Muscle of arm (tissue), 12 donors: ENCODE results near the gene SNAI1. TPM values are rescaled to one million over a fixed set of nuclear protein-coding genes. Genes with fewer than 3 reads are reported as not detected.
"Not testable (repeated sequence)": the region's sequence is repeated elsewhere in the genome, so short reads cannot be mapped to it uniquely, and the experiment has no call there.

Source experiments
- DNase-seq: peaks from one replicate; pipeline ENCODE4 v3.0.0-alpha.2; 2013
- polyA plus RNA-seq, 12 donors: library from polyadenylated mRNA; unstranded; fragments of 120-200 nt; gene quantifications; one replicate each; pipeline ENCODE4 v1.2.1, GENCODE V29; 2013; ENCODE audit not compliant: insufficient read length in 12 of 12

Gene SNAI1
- polyA plus RNA-seq, 12 donors = 6.4 to 14.5 (median 8.7) TPM; not detected in 1

GRCh38 chr20:50011597-50011996 lies 28.8 kb downstream of the SNAI1 start:
- not testable (repeated sequence) for DNase-seq

DNA sequence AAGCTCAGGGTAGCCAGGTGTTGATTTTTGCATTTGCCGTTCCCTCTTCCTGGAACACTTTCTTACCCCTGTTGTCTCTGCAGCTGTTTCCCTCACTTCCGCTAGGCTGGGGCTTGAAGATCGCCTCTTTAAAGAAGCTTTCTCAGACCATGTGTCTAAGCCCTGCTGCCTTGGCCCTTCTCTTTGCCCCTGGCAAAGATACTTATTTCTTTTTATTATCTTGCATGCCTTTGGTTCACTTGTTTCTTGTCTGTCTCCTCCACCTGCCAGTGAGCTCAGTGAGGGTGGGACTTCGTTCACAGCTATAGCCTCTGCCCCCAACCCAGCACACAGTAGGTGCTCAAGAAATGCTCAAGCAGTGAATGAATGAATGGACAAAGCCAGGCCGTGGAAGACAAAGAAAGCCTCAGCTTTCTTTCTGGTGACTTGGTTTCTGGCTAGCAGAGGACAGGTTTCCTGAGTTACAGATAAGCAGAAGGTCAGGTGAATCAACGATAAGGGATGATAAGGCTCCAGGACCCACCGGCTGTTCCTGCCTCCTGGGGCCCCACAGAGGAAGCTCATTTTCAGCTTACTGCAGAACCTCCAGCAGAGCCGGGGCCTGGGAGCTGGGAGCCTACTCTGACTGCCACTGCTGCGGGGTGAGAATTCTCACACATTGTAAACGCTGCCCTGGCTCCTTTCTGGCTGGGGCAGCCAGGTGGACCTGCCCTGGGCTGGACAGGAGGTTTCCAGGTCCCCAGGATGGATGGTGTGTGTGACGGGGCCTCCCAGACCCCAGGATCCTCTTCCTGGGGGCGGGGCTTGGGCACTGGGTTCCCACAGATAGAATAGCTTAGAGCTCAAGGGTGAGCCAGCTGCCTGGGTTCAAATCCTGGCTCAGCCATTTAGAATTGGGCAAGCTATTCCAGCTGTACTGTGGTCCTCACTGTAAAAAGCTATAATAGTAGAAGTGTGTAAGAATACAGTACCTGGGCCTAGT lies 29.8 kb downstream of the SNAI1 start:
- DNase-seq = no peak

- DNase-seq = no peak
Observed at GRCh38 chr20:50013976-50014375, 31.2 kb downstream of the SNAI1 start.

DNA sequence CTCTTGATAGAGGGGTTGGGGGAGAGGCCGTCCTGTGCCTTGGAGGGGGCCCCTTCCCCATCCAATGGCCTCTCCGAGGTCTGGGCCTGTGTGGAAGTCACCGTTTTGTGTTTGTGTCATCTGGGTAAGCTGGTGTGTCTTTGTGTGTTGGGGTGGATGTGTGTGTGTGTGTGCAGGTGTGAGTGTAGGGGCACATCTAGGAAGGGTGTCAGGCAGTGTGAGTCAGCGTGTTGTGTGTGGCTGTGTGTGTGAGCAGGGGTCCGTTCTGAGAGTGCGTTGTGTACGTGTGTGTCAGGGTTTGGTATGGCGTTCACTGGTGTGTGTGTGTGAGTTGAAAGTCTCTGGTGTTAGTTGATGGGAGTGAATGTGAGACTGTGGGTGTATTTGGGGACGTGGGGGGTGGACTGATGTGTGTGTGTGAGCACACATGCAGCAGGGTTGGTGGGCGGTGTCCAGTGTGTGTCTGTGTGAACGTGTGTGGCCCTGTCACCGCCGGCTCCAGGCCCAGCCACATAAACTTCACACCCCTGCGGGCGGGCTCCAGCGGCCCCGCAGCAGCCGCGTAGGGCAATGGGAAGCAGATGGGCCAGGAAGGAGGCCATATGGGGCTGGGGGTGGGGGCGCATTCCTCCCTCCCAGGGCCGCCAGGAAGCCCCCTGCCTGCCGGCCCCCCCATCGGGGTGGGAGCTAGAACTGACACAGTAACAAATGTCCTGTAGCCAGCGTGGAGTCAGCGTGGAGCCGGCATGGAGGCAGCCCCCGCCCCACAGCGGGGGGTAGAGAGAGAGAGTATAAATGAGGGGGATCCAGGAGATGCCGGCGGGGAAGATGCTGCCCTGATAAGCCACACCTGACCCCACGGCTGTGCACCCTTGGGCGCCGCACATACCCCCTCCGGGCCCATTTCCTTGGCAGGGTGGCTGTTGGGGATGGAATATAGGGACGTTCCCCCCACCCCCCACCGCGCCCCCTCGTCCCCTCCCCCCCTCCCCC lies 32.1 kb downstream of the SNAI1 start:
- DNase-seq = no peak

DNA sequence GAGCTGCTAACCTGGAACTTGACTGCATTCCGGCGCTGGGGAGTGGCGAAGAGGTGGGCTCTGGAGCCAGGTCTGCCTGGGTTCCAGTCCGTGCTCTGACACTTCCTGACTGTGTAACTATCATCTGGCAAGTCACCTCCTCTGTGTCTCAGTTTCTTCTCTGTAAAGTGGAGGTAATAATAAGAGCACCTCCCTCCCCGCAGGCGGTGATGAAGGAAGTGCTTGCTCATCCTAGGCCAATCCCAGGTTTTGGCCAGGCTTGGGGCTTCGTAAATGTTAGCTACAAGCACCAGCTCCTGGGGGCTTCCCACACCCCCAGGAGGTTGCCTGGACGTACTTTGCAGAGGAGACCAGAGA lies 32.8 kb downstream of the SNAI1 start:
- no peak for DNase-seq

- DNase-seq = no peak
Observed at GRCh38 chr20:50015993-50016770, 33.4 kb downstream of the SNAI1 start.

DNA sequence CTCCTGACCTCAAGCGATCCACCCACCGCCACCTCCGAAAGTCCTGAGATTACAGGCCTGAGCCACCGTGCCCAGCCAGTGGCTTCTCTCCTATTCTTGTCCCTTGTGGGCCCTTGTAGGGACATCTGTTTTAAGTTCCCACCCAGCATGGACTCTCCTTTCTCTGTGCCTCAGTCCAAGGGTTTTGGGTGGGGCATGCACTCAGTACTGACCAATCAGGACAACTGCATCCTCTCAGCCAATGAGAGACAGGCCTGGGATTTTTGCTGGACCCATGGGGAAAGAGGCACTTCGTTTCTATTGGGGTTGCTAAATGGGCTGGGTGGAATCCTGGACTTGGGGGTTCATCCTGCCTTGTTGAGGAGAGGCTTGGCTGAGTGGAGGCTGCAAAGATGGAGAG lies 34.4 kb downstream of the SNAI1 start:
- no peak for DNase-seq

DNA sequence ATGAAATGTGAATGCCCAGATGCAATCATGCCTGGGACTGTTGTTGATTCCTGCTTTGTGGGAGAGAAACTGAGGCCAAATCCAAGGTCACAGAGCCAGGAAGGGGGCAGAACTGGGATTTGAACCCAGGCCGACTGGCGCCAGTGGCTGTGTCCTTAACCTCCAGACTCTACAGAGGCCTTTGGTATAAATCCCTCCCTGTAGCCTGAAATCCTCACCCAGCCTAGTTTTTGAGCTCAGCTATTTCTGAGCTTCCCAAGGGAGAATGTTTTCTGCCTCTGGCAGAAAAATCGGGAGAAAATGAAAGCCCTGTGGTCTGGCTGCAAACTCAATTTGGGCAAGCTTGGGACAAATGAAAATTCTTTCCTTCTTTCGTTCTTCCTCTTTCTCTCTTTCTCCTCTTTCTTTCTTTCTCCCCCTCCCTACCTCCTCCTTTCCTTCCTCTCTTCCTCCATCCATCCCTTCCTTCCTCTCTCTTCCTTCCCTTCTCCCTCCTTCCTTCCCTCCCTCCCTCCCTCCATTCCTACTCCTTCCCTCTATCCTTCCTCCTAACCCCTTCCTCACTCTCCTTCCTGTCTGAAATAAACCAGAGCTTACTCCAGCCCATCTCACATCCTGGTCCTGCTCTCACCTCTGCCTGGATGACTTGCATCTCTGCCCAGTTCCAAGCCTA lies 34.9 kb downstream of the SNAI1 start:
- DNase-seq = no peak

DNA sequence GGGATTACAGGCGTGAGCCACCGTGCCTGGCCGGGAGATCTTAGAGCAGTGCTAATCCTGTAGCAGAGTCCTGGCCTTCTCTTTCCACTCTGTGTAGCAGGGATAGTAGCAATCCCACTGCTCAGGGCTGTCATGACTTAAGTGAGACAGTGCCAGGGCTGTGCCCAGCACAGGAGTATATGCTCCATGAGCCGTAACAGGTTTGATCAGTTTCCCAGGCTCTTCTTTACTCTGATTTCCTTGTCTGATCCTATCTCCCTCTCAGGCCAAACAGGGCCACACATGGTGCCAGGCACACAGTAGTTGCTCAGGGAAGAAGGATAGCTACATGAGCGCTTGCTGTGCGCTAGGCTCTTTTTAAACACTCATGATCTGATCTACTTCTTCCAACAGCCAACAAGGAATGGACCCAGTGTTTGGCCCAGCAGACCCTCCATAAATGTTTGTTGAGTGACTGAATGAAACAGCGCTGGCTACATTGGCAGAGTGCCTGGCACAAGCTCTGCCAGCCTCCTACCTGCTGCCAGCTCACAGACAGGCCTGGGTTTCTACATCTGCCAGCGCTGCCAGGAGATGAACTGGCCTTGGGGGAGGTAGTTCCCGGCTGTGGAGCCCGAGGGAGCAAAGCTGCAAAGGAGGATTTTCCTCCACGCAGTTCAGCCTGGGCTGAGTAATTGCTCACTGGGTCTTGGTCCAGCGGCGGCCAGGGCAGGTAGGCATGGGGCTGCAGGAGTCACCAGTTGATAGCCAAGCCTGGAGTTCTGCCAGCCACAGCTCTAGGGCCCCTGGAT lies 36.9 kb downstream of the SNAI1 start:
- DNase-seq = no peak

GRCh38 chr20:50020288-50020687 lies 37.5 kb downstream of the SNAI1 start:
- no peak for DNase-seq

- no peak for DNase-seq
Observed at GRCh38 chr20:50022676-50023075, 39.9 kb downstream of the SNAI1 start.

- no peak for DNase-seq
Observed at GRCh38 chr20:50023116-50023805, 40.5 kb downstream of the SNAI1 start.

DNA sequence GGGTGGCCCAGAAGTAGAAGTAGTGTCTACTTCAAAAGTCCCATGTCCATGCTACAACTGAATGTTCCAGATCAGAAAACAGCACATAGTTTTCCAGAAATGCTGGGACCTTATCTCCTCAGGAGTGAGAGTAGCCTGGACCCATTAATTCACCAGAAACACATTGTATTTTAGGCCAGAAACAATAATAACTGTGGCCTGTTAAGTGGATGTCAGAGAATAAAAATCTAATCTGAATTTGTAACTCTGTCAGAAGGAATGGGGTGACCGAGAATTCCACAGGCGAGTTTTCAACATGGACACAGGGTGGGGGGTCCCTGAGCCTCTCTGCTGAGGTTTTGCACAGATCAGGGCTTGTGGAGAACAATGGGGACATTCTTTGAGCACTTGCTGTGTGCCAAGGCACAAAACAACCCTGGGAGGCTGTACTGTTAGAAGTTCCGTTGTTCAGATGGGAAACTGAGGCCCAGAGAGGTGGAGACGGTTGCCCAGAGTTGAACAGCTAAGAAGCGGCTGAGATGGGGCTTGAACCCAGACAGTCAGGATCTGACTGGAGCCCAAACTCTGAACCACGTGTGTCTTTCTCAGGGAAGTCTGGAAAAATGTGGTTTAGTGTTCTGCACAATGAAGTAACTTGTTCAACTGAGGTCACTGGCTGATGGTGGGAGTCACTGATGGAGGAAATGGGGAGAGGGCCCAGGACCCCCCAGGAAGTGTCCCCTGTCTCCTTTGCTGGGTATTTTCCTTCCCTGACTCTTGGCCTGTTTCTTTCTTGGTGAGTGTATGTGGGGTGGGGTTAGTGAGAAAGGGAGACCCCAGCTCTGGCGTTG lies 44.2 kb downstream of the SNAI1 start:
- no peak for DNase-seq

DNA sequence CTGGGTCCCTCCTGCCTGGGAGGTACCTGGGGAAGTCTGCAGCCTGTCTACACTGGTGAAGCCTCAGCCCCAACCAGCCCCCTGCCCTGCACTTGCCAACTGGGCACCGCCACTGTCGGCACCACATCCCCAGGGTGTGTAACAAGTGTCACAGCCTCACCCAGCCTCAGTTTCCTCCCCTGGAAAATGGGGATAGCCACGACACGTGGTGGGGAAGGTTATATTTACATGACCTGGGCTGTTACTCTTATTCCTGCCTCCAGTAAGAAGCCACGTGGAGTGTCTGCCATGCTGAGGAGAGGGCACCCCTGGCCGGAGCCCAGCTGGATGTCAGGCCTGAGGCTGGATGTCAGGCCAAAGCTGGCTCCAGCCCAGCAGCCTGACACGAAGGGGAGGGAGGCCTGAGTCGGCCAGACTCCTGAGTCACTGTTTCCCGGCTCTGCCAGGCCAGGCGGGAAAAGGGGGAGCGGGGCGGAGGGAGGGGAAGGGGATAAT lies 44.9 kb downstream of the SNAI1 start:
- DNase-seq = peak; percentile 47

DNA sequence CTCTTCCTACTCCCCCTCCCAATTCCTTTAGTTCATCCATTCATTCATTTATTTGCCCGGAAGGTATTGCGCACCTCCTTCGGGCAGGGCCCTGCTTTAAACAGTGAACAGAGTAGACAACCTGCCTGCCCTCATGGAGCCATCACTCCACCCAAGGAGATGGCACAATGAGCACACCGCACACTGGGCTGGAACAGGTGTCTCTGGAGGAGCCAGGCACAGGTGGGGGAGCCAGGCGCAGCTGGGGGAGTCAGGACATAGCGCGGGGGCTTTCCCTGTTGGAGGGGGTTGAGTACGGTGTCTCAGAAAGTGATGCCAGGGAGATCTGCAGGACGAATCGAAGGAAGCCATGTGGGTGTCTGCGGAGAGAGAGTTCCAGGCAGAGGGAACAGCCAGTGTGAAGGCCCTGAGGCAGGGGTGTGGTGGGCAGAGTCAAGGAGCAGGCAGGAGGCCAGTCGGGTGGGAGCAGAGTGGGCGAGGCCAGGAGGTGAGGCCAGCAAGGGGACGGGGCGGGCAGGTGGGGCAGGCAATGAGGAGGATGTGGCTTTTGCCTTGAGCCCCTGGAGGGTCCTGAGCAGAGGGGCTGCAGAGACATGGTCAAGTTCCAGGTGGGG lies 46.4 kb downstream of the SNAI1 start:
- DNase-seq = no peak

GRCh38 chr20:50029697-50030461 lies 47.1 kb downstream of the SNAI1 start:
- DNase-seq = no peak
